Ishikawa (cell line): ENCODE results near the gene NPY.

Experiments
- CEBPB ChIP-seq: IDR thresholded peaks from 2 replicates; pipeline ENCODE4 v1.6.1; 2012
- NFIC ChIP-seq: IDR thresholded peaks from 2 replicates; pipeline ENCODE4 v1.6.1; 2012

DNA sequence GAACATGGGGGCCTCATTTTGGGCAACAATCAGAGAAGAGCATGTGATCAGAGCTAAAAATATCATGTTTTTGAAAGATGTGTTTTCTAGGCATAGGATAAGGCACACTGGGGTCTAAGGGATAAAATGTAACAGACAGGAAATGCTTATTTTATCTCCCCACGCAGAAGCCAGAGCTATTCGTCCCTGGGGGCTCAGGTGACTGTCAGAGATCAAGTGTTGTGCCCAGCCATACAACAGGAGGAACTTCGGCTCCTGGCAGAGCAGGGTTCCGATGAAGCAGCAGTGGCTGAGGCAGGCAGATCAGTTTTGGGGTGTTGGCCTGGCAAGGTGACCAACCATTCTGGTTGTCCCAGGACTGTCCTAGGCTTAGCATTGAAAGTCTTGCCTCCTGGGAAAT is 15.2 kb downstream of the NPY start:
- TF ChIP-seq NFIC (no peak), CEBPB (no peak)
